Chondrocyte (in vitro differentiated cells): Measurements from ENCODE around the gene ALK. TPM values are rescaled to one million over a fixed set of nuclear protein-coding genes. Genes with fewer than 3 reads are reported as not detected.
"Not testable (repeated sequence)": the region's sequence is repeated elsewhere in the genome, so short reads cannot be mapped to it uniquely, and the experiment has no call there.

Source experiments
- DNase-seq: peaks from one replicate; pipeline ENCODE4 v3.0.0; 2021; ENCODE audit warnings: mixed read lengths, low spot score
- H3K27ac Mint-ChIP-seq: one replicate; pipeline ENCODE4 v1.8.0; 2021; ENCODE audit warnings: mild to moderate bottlenecking, moderate library complexity, mixed read lengths; ENCODE audit not compliant: unreplicated experiment
- H3K27me3 Mint-ChIP-seq: 2 replicates; pipeline ENCODE4 v1.8.0; 2021; ENCODE audit warnings: low read depth, mixed read lengths
- H3K36me3 Mint-ChIP-seq: 2 replicates; pipeline ENCODE4 v1.8.0; 2021; ENCODE audit warnings: low read depth, mixed read lengths
- H3K4me1 Mint-ChIP-seq: 2 replicates; pipeline ENCODE4 v1.8.0; 2021; ENCODE audit warnings: low read depth, mild to moderate bottlenecking, mixed read lengths
- H3K4me3 Mint-ChIP-seq: one replicate; pipeline ENCODE4 v1.8.0; 2021; ENCODE audit warnings: mild to moderate bottlenecking, moderate library complexity, mixed read lengths; ENCODE audit not compliant: unreplicated experiment
- H3K9me3 Mint-ChIP-seq: 2 replicates; pipeline ENCODE4 v1.8.0; 2021; ENCODE audit warnings: low read depth, mixed read lengths
- total RNA-seq: library from RNA; stranded (reverse); gene quantifications from 3 replicates; pipeline ENCODE4 v1.2.1, GENCODE V29; 2021
- TF ChIP-seq, protein P1 (sequence below): fragments of 200-600 bp; sonication (generic); IDR thresholded peaks from 2 replicates; pipeline ENCODE4 v1.5.0; 2021; ENCODE audit warnings: antibody characterized with exemption, mild to moderate bottlenecking, moderate library complexity

The ALK gene
- total RNA-seq, 1 donor from 2014 or later, result 0.07 TPM

- Mint-ChIP-seq H3K27me3 (peaks cover 4% of the 10 kb centered on the region), H3K4me1 (no peaks in the 10 kb centered on the region), H3K4me3 (no peak overlapping the region), H3K9me3 (no peaks in the 10 kb centered on the region), H3K27ac (no peak overlapping the region), H3K36me3 (no peaks in the 10 kb centered on the region)
- TF ChIP-seq, protein P1, sequence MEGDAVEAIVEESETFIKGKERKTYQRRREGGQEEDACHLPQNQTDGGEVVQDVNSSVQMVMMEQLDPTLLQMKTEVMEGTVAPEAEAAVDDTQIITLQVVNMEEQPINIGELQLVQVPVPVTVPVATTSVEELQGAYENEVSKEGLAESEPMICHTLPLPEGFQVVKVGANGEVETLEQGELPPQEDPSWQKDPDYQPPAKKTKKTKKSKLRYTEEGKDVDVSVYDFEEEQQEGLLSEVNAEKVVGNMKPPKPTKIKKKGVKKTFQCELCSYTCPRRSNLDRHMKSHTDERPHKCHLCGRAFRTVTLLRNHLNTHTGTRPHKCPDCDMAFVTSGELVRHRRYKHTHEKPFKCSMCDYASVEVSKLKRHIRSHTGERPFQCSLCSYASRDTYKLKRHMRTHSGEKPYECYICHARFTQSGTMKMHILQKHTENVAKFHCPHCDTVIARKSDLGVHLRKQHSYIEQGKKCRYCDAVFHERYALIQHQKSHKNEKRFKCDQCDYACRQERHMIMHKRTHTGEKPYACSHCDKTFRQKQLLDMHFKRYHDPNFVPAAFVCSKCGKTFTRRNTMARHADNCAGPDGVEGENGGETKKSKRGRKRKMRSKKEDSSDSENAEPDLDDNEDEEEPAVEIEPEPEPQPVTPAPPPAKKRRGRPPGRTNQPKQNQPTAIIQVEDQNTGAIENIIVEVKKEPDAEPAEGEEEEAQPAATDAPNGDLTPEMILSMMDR, result no peak
- no peak for DNase-seq
Measured at GRCh38 chr2:29249666-29250253, 671.6 kb downstream of the ALK start.

DNA sequence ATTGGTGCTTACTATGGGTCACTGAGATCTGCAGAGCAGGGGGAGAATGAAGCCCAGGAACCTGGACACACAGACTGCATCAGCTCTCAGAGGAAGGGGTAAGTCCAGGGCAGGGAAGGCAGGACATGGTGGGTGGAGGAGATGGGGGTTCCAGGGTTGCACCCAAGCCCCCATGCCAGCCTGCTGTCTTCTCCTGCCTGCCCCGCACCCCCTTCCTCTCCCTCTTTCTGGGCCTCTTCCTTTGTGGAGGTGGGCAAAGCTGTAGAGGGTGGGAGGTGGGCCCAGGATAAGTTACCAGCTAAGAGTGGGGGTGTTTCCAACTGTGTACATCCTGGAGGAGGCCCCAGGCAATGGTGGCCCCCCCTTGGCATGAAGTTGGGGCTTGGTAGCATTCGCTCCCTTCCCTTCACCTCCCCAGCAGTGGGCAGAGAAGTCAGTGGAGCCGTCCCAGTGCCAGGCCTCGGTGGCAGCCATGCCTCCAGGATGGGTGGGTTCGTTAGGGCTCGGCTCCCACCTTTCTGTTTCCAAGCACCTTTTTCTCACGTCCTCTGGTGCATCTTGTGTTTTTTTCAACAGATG is 674.0 kb downstream of the ALK start:
- TF ChIP-seq, protein P1, result no peak
- Mint-ChIP-seq H3K36me3 (no peaks in the 10 kb centered on the region), H3K27me3 (peaks cover 6% of the 10 kb centered on the region), H3K27ac (no peak overlapping the region), H3K9me3 (no peaks in the 10 kb centered on the region), H3K4me3 (no peak overlapping the region), H3K4me1 (no peaks in the 10 kb centered on the region)
- DNase-seq, result no peak

DNA sequence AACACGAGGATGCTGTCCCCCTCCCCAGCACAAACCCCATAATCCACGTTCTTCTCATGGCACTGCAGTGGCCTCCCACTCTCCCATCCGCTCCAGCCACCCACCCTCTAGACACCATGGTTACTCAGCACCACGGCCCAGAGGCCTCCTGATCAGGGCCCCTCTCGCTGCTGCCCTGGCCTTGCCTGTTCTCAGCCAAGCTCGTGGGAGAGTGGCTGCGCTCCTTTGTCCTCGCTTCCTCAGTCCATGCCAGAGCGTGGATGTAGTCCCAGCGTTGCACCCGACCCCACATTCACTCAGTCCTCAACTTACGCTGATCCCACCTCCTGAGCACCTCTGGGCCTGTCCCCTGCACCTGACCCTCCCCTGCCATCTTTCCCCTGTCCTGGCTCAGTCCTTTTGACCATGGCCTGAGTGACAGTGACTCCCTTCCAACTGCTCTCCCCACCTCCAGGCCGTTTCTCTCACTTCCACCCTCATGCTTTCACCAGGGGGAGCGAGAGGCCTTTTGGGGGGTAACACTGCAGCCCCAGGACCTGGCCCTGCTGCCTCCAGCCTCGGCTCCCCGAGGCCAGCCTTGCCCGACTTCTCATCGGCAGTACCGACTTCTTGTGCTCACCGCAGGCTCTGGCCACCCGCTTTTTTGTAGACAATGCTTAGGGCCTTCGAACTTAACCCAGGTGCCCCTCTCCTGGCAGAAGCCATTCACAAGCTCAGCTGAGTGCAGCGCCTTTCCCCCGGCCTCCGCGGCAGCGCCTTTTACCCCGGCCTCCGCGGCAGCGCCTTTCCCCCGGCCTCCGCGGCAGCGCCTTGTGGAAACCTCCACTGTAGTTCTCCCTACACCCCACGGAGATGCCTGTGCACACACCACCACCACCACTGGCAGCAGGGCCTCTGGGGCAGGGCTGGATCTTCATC is 674.7 kb downstream of the ALK start:
- Mint-ChIP-seq H3K4me3 (no peak overlapping the region), H3K9me3 (no peaks in the 10 kb centered on the region), H3K27me3 (peaks cover 11% of the 10 kb centered on the region), H3K4me1 (no peaks in the 10 kb centered on the region), H3K27ac (no peak overlapping the region), H3K36me3 (no peaks in the 10 kb centered on the region)
- TF ChIP-seq, protein P1, result no peak
- DNase-seq, result no peak

DNA sequence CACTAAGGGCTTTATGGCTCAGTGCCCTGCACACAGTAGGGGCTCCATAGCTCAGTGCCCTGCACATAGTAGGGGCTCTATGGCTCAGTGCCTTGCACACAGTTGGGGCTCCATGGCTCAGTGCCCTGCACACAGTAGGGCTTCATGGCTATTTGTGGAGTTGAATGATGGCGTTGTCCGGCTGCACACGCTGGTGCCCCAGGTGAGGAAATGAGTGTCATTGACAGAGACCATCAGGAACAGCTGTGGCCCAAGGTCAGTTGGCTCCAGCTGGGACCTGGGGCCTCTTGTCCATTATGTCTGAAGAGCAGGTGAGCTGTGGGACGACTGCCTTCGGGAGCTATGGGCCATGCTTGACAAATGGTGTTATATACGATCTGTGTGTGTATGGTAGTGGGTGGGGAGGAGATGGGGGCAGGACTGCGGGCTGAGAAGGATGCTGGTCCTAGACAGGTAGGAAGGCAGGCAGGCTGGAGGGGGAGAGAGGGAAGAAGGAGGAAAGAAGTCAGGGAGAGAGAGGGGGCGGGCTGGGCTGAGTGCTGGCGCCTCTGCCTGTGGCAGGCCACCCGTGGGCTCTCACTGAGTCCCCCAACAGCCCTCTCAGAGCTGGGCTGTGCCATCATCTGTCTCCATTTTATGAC is 675.5 kb downstream of the ALK start:
- Mint-ChIP-seq H3K27ac (no peak overlapping the region), H3K4me3 (no peak overlapping the region), H3K36me3 (no peaks in the 10 kb centered on the region), H3K9me3 (no peaks in the 10 kb centered on the region), H3K4me1 (no peaks in the 10 kb centered on the region), H3K27me3 (peaks cover 19% of the 10 kb centered on the region)
- no peak for DNase-seq
- TF ChIP-seq, protein P1, result no peak

DNA sequence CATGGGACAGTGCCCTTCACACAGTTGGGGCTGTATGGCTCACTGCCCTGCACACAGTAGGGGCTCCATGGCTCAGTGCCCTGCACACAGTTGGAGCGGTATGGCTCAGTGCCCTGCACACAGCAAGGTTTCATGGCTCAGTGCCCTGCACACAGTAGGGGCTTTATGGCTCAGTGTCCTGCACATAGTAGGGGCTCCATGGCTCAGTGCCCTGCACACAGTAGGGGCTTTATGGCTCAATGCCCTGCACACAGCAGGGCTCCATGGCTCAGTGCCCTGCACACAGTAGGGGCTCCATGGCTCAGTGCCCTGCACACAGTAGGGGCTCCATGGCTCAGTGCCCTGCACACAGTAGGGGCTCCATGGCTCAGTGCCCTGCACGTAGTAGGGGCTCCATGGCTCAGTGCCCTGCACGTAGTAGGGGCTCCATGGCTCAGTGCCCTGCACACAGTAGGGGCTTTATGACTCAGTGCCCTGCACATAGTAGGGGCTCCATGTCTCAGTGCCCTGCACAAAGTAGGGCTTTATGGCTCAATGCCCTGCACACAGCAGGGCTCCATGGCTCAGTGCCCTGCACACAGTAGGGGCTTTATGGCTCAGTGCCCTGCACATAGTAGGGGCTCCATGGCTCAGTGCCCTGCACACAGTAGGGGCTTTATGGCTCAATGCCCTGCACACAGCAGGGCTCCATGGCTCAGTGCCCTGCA is 676.2 kb downstream of the ALK start:
- not testable (repeated sequence) for H3K36me3 Mint-ChIP-seq, H3K4me3 Mint-ChIP-seq, H3K27ac Mint-ChIP-seq, H3K9me3 Mint-ChIP-seq, DNase-seq, H3K4me1 Mint-ChIP-seq
- peaks cover 24% of the 10 kb centered on the region for H3K27me3 Mint-ChIP-seq
